ENCODE results near the gene ARSJ.

Gene ARSJ

DNA sequence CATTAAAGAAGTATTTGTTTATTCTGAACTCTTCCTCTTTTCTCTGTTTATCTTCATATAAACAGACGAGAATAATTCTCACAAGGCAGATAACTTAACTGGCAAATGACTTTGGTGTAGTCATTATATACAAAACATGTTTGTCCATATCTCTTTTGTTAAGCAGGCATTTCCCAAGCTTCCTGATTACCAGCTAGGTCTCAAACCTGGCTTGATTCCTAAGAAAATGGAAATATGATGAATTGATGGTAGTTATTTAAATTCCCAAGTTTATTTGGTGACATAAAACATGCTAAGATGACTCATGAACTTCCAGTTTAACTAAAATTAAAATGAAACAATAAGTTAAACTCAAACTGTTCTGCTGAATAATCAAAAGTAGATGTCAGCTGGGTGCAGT, 96.8 kb downstream of the ARSJ start:
- Histone ChIP-seq H3K4me3 (ENCODE audit: low read length) (no peak overlapping the region), H3K4me1 (ENCODE audit: insufficient read depth, low read length) (peaks cover 4% of the 10 kb centered on the region; the same call in 1 of the 2 replicates), H3K27ac (ENCODE audit: low read length) (no peak overlapping the region), H3K36me3 (ENCODE audit: insufficient read depth, low read depth, low read length) (no peaks in the 10 kb centered on the region), H3K9ac (ENCODE audit: low read depth, low read length) (no peak overlapping the region), H3K27me3 (ENCODE audit: insufficient read depth, low read length) (no peaks in the 10 kb centered on the region), H3K9me3 (ENCODE audit: insufficient read depth, low read depth, low read length) (no peaks in the 10 kb centered on the region)

DNA sequence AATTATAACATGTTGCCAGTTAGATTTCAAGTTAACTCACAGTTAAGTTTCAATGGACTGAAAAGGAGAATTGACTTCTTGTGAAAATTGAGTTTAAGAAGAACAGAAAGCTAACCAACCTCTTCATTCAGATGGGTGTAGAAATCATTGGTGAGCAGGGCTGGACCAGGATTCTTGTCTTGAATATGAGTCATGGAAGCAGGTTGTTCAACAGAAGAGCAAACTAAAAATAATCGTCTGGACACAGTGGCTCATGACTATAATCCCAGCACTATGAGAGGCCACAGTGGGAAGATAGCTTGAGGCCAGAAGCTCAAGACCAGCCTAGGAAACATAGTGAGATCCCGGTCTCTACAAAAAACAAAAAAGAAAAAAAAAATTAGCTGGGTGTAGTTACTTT, 98.2 kb downstream of the ARSJ start:
- Histone ChIP-seq H3K27me3 (ENCODE audit: insufficient read depth, low read length) (no peaks in the 10 kb centered on the region), H3K27ac (ENCODE audit: low read length) (no peak overlapping the region), H3K9ac (ENCODE audit: low read depth, low read length) (no peak overlapping the region), H3K9me3 (ENCODE audit: insufficient read depth, low read depth, low read length) (no peaks in the 10 kb centered on the region), H3K36me3 (ENCODE audit: insufficient read depth, low read depth, low read length) (no peaks in the 10 kb centered on the region), H3K4me1 (ENCODE audit: insufficient read depth, low read length) (peaks cover 4% of the 10 kb centered on the region; the same call in 1 of the 2 replicates), H3K4me3 (ENCODE audit: low read length) (no peak overlapping the region)

DNA sequence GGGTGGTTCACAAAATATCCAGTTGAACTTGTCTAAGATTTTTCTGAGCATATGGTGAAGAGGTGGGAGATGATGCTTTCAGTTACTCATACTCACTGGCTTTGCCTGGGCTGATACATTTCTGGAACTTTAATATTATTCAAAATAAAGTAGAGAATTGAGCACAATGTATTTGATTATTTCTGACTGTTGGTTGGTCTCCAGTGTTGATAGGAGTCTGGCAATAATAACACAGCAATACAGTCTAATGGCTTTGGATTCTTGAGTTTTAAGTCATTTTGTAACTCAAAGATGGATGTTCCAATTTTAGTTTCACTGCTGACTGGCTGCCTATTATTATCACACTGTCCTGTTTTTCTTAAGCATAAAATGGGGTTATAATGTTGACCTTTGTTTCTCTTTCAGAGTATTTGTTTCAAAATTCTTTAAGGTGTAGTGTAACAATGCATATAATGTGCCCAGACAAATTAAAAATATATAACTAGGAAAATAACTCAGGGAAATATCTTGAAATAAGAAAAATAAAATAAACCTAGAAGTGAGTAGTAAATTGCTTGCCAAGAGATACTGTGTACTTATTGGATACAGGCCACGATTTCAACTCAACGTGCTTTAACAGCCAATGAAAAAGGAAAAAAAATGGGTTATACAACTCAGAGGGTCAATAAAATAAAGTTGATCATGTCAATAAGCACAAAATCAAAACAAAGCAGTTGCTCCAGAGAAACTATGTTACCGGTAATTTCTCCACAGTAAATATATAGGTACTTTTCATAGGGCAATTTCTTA, 99.0 kb downstream of the ARSJ start:
- no peak overlapping the region for H3K9ac ChIP-seq (ENCODE audit: low read depth, low read length)
- H3K27ac ChIP-seq (ENCODE audit: low read length), result no peak overlapping the region
- no peak overlapping the region for H3K4me3 ChIP-seq (ENCODE audit: low read length)
- H3K4me1 ChIP-seq (ENCODE audit: insufficient read depth, low read length), result peaks cover 11% of the 10 kb centered on the region
- H3K36me3 ChIP-seq (ENCODE audit: insufficient read depth, low read depth, low read length), result no peaks in the 10 kb centered on the region
- H3K27me3 ChIP-seq (ENCODE audit: insufficient read depth, low read length), result no peaks in the 10 kb centered on the region
- no peaks in the 10 kb centered on the region for H3K9me3 ChIP-seq (ENCODE audit: insufficient read depth, low read depth, low read length)

DNA sequence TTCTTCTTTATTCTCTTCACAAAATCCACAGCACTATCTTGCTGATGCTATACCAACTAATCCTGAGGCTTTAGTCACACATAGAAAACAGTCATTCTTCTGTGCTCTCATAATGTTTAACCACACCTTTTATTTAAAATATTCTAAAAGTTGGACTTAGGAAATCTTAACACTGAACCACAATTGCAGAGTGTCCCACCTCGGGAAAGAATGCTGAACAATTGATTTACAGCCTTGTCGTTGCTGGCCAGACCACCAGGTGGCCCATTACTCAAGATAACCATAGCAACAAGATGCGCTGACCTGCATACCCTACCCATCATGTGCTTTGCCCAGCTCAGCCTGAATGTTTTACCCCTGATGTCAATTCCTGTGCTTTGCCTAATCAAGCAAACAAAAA, 100.8 kb downstream of the ARSJ start:
- no peak overlapping the region for H3K9ac ChIP-seq (ENCODE audit: low read depth, low read length)

DNA sequence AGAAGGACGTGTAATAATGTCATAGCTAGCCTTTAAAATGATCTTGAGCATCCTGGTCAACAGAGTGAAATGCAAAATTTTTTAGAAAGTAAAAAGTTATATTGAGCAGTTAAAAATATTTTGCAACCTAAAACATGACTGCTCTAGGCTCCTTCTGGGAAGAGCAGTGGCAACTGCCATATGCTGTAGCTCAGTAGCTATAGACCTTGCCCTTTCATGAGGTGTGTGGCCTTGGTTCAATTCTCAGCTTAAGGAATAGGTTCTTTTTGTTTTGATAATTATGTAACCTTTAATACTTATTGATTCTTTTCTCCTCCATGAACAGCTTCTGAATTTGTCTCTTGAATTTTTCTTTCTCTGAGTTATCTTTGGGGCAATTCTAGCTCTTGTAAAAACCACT, 105.0 kb downstream of the ARSJ start:
- Histone ChIP-seq H3K9ac (ENCODE audit: low read depth, low read length) (no peak overlapping the region), H3K27ac (ENCODE audit: low read length) (no peak overlapping the region), H3K9me3 (ENCODE audit: insufficient read depth, low read depth, low read length) (no peaks in the 10 kb centered on the region), H3K27me3 (ENCODE audit: insufficient read depth, low read length) (no peaks in the 10 kb centered on the region), H3K4me3 (ENCODE audit: low read length) (no peak overlapping the region), H3K36me3 (ENCODE audit: insufficient read depth, low read depth, low read length) (no peaks in the 10 kb centered on the region), H3K4me1 (ENCODE audit: insufficient read depth, low read length) (peaks cover 35% of the 10 kb centered on the region)

More for the DNA sequence above, 100.8 kb downstream of the ARSJ start:
- peaks cover 14% of the 10 kb centered on the region for H3K4me1 ChIP-seq (ENCODE audit: insufficient read depth, low read length)
- H3K36me3 ChIP-seq (ENCODE audit: insufficient read depth, low read depth, low read length), result no peaks in the 10 kb centered on the region
- no peak overlapping the region for H3K4me3 ChIP-seq (ENCODE audit: low read length)
- no peak overlapping the region for H3K27ac ChIP-seq (ENCODE audit: low read length)
- no peaks in the 10 kb centered on the region for H3K27me3 ChIP-seq (ENCODE audit: insufficient read depth, low read length)
- no peaks in the 10 kb centered on the region for H3K9me3 ChIP-seq (ENCODE audit: insufficient read depth, low read depth, low read length)

DNA sequence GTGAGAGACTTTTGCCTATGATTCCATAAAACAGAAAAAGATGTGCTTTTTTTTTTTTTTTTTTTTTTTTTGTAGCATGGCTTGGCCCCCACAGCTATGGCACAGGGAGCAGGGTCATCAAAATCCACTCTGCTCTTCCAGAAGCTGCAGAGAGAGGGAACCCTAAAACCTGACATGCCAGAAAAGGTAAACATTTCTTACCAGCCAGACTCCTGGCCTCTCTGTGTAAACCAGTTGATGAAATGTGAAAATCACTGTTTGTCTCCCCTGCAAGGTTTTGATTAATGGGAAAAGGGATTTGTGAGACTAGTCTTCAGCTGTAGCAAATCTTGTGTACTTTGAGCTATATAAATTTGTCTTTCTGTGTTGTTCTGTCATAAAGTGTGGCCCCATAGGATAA, 105.9 kb downstream of the ARSJ start:
- no peak overlapping the region for H3K9ac ChIP-seq (ENCODE audit: low read depth, low read length)
- no peaks in the 10 kb centered on the region for H3K36me3 ChIP-seq (ENCODE audit: insufficient read depth, low read depth, low read length)
- H3K27ac ChIP-seq (ENCODE audit: low read length), result no peak overlapping the region
- no peaks in the 10 kb centered on the region for H3K27me3 ChIP-seq (ENCODE audit: insufficient read depth, low read length)
- H3K4me1 ChIP-seq (ENCODE audit: insufficient read depth, low read length), result peaks cover 31% of the 10 kb centered on the region
- H3K9me3 ChIP-seq (ENCODE audit: insufficient read depth, low read depth, low read length), result no peaks in the 10 kb centered on the region
- H3K4me3 ChIP-seq (ENCODE audit: low read length), result no peak overlapping the region

DNA sequence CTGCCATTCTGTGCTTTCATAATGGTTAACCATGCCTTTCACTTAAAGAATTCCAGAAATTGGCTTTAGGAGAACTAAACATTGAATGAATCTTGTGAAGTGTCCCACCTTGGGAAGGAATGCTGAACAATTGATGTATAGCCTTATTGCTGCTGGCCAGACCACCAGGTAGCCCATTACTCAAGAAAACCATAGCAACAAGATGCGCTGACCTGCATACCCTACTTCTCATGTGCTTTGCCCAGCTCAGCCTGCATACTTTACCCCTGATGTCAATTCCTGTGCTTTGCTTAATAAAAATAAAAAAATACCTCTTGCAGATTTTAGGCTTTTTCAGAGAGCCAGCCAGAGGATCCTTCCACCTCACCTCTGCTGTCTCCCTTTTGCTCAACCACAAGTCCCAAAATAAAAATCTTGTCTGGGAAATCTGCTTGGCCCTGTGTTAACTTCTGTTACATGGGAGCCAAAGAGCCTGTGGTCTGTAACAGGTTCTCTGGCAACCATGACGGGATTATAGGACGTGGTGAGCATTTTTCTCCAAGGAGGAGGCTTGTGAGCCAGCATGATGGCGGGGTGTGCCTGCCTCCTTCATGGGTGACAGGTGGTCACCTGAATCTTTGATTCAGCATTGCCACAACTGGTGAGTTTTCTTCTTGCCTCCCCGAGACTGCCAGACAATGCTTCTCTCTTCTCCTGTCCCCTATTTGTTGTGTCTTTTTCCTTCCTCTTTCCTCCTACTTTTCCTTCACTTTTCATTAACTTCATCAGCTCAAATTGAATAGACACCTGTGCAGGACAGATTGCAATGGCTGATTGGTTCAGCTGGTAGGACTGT, 106.8 kb downstream of the ARSJ start:
- no peak overlapping the region for H3K9ac ChIP-seq (ENCODE audit: low read depth, low read length)
- no peaks in the 10 kb centered on the region for H3K9me3 ChIP-seq (ENCODE audit: insufficient read depth, low read depth, low read length)
- H3K27me3 ChIP-seq (ENCODE audit: insufficient read depth, low read length), result no peaks in the 10 kb centered on the region
- no peak overlapping the region for H3K4me3 ChIP-seq (ENCODE audit: low read length)
- no peaks in the 10 kb centered on the region for H3K36me3 ChIP-seq (ENCODE audit: insufficient read depth, low read depth, low read length)
- no peak overlapping the region for H3K27ac ChIP-seq (ENCODE audit: low read length)
- H3K4me1 ChIP-seq (ENCODE audit: insufficient read depth, low read length), result peaks cover 31% of the 10 kb centered on the region

DNA sequence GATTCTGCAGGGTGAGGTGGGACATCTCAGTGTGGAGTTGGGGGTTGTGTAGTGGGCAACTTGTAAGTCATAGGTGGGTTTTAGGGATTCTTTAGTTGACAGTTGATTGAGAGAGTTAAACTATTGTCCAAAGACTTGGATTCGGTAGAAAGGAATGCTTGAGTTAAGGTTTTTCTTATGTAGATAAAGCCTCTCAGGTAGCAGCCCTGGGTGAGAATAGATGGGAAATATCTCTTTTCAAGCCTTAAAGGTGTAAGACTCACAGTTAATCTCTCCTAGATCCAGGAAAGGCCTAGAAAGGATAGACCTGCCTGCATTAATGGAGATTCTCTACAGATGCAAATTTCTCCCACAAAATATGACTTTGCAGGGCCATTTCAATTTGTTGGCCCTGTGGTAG, 108.4 kb downstream of the ARSJ start:
- Histone ChIP-seq H3K9me3 (ENCODE audit: insufficient read depth, low read depth, low read length) (no peaks in the 10 kb centered on the region), H3K9ac (ENCODE audit: low read depth, low read length) (no peak overlapping the region), H3K27me3 (ENCODE audit: insufficient read depth, low read length) (no peaks in the 10 kb centered on the region), H3K4me1 (ENCODE audit: insufficient read depth, low read length) (peaks cover 30% of the 10 kb centered on the region), H3K27ac (ENCODE audit: low read length) (no peak overlapping the region), H3K36me3 (ENCODE audit: insufficient read depth, low read depth, low read length) (no peaks in the 10 kb centered on the region), H3K4me3 (ENCODE audit: low read length) (no peak overlapping the region)

DNA sequence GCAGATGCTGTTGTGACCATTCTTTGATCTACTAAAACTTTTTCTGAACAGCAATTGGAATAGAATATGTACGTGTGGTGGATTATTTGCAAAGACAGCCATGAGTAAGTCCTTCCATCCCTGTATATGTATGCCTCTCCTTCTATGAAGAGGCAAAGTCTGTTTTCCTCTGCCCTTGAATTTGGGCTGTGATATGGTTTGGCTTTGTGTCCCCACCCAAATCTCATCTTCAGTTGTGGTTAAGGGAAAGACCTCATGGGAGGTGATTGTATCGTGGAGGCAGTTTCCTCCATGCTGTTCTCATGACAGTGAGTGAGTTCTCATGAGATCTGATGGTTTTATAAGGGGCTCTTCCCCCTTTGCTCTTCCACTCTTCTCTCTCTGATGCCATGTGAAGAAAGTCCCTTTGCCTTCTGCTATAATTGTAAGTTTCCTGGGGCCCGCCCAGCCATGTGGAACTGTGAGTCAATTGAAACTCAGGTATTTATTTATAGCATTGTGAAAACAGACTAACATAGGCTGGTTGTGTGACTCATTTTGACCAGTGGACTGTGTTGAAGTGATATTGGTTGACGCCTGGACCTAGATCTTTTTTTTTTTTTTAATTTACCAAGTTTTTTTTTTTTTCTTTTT, 109.6 kb downstream of the ARSJ start:
- Histone ChIP-seq H3K36me3 (ENCODE audit: insufficient read depth, low read depth, low read length) (no peaks in the 10 kb centered on the region), H3K9me3 (ENCODE audit: insufficient read depth, low read depth, low read length) (no peaks in the 10 kb centered on the region), H3K4me3 (ENCODE audit: low read length) (no peak overlapping the region), H3K4me1 (ENCODE audit: insufficient read depth, low read length) (peaks cover 20% of the 10 kb centered on the region), H3K27ac (ENCODE audit: low read length) (no peak overlapping the region), H3K9ac (ENCODE audit: low read depth, low read length) (no peak overlapping the region), H3K27me3 (ENCODE audit: insufficient read depth, low read length) (no peaks in the 10 kb centered on the region)

DNA sequence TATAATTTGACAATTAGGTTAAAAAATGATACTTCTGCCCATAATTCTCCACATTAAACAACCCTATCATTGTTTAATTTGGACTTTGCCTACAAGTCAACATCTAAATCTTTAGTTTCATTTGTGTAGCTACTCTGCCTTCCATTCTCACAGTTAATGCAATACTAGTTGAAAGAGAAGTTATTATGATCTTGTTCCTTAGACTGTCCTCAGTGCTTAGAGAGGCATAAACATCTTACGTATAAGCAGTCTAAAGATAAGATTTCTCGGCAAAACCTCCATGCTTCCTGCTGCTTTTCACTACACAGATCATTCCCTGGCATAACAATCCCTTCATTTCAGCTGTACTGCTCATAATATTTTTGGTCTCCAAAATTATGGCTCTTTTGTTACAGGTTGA, 112.8 kb downstream of the ARSJ start:
- Histone ChIP-seq H3K4me1 (ENCODE audit: insufficient read depth, low read length) (peaks cover 9% of the 10 kb centered on the region), H3K9me3 (ENCODE audit: insufficient read depth, low read depth, low read length) (no peaks in the 10 kb centered on the region), H3K9ac (ENCODE audit: low read depth, low read length) (no peak overlapping the region), H3K27ac (ENCODE audit: low read length) (no peak overlapping the region), H3K36me3 (ENCODE audit: insufficient read depth, low read depth, low read length) (no peaks in the 10 kb centered on the region), H3K27me3 (ENCODE audit: insufficient read depth, low read length) (no peaks in the 10 kb centered on the region), H3K4me3 (ENCODE audit: low read length) (no peak overlapping the region)

DNA sequence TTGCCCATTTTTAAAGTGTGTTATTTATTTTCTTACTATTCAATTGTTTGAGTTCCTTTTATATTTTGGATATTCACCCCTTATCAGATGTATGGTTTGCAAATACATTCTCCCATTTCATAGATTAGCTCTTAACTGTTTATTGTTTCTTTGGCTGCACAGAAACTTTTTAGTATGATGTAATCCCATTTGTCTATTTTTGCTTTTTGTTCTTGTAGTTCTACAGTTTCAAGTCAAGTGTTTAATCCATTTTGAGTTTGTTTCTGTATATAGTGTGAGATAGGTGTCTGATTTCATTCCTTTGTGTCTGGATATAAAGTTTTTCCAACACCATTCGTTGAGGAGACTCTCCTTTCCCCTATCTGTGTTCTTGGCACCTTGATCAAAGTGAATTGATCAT, 120.5 kb downstream of the ARSJ start:
- no peaks in the 10 kb centered on the region for H3K27me3 ChIP-seq (ENCODE audit: insufficient read depth, low read length)
- H3K27ac ChIP-seq (ENCODE audit: low read length), result no peak overlapping the region
- no peaks in the 10 kb centered on the region for H3K36me3 ChIP-seq (ENCODE audit: insufficient read depth, low read depth, low read length)

More for the DNA sequence above, 120.5 kb downstream of the ARSJ start:
- H3K4me1 ChIP-seq (ENCODE audit: insufficient read depth, low read length), result no peaks in the 10 kb centered on the region
- H3K9ac ChIP-seq (ENCODE audit: low read depth, low read length), result no peak overlapping the region
- no peaks in the 10 kb centered on the region for H3K9me3 ChIP-seq (ENCODE audit: insufficient read depth, low read depth, low read length)
- H3K4me3 ChIP-seq (ENCODE audit: low read length), result no peak overlapping the region
